KG1 (cell line): ENCODE measurements around the gene JAZF1.
"Not testable (repeated sequence)": the region's sequence is repeated elsewhere in the genome, so short reads cannot be mapped to it uniquely, and the experiment has no call there.

Experiments used
- DNase-seq: peaks from one replicate; lab custom pipeline; 2025; lab: John Stamatoyannopoulos, UW

The JAZF1 gene

DNA sequence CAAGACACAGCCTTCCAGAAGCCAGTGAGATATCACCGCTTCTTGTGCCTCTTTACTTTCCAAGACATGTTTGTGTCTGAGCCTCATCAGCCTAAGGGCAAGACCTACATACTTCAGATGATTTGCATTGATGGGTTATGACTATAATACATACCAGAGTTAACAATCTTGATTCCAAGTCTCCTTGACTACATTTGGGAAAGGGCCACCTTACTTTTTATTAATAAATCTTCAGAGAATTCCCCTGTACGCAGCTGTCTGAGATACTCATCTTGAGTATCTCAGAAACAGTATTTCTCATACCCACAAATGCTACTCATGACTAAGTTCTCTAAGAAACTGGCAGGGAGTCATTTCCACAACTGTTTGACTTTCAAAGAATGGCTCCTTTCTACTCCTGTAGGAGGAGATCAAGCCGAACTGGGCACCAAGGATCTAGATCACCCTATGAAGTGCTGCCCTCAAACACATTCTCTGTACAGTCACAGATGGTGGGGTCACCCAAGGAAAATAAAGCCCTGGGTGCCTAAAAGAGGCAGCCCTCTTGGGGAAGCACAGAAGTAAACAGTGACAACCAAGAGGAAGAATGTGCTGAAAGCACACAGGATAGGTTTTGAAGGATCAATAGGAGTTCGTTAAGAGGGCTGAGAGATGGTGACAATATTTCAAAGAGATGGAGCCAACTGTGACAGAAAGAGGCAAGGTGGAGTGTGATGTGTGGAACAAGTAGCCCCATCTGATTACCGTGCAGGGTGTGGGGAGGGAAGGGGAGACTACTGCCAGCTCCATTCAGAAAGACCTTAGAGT lies 138.9 kb downstream of the JAZF1 start:
- DNase-seq = no peak

DNA sequence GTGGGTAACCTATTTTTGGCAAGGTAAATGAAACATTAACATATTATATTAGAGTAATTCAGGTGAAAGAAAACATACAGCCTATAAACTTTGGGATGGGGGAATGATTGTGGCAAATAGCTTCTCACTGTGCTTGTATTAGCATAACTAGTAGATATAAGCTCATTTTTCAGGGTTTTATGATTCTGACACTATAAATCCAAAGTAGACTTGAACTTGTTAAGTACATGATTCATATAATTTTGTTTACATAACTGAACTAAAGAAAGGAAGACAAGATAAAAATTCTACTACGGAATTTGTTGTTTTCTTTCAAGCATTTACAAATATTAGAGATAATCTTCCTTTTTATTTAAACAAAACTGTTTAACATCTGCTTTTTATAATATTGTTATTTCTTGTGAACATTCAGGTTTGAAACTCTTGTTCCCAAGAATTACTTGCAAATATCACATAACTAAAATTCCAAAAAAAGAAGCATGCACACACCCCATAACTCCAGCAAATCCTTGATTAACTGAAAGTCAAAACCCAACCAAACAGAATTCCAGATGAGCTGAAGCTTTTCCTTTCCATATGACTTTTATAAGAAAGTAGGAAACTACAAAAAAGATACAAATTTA lies 142.3 kb downstream of the JAZF1 start:
- no peak for DNase-seq

DNA sequence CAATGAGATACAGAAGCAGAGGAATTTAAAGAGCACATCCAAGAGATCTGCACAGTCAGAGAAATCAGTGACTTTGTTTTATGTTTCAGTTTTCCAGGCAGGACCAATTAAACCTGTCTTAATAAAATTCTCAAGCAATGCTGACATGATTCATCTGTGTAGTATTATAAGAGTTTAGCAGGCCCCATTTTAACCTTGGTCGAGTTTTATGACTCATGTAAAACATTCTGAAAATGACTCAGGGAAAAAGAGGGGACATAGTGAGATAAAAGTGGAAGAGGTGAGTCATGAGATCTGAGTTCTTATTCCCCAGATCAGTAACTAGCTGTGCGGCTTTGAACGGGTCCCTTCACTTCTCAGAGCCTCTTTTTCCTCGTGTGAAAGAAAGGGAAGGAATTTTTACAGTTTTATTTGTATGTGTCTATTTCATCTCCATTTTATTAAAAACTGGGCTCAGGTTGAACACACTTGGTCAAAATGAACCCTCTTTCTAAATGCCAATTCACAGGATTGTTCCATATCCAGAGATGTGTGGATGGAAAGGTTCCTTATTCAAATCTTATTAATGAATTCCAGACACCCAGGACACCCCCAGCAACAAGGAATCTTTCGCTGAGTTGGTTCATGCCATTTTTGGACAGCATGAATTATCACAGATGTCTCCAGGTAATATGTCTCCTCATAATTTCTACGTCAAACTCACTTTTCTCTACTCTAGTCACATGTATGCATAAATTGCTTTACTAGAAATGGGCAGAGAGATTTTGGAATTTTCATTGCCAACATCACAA lies 143.2 kb downstream of the JAZF1 start:
- no peak for DNase-seq

DNA sequence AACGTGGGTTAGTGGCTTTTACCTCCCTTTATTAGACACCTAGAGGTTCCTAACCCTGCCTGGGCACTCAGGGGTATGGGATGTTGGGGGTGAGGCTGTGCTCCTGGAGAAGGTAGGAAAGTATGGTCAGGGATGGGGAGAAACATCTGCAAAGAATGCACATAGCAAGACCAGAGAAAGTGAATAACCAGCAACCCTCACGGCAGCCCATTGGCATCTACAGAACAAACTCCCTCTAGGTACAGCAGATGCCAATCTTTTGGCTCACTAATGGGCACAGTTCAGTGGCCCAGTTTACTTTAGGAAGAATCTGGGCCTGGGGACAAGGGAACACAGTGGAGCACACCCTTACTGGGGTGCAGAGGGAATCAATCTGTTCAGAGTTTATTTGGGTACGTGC lies 143.9 kb downstream of the JAZF1 start:
- no peak for DNase-seq

DNA sequence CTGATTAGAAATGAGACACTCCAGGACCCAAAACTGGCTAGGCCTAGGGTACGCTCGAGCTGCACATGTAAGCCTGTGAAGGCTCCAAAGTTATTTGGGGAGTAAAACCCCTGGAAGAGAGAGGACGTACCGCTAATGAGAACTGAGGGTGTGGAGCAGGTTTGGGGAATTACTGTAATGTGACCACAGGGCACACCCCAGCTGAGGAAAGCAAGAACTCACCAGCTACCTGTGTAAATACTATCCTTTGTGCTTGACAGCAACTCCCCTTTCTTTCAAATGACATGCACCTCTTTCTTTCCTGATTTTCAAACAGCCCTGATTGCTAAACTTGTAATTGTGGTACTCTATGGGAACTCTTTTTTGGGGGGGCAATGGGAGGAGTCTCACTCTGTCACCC lies 147.2 kb downstream of the JAZF1 start:
- no peak for DNase-seq

DNA sequence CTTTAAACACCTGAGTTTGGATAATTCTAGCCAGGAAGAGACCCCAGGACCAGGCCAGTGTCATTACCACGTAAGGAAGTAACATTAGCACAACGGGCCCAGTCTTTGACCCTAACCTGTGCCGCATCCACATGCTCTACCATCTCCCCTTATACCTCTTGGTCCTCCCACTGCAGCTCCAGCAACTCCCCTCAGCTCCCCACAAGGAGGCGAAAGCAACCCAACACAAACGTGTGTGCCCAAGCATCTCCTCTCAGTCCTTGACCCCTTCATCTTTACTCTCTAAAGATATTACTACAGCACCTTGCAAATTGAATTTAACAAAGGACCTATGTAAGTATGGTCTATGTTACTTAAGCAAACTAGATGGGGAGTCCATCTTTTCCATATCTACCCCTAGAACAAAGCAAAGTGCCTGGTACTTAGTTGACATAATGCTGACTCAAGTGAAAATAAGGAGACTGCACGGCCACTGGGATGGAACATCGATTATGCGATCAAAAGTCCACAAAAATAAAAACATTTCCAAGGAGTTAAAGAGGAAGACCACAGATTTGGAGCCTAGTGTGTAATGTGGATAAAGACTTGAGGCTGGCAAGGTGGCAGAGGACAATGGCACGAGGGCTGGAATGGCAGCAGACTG lies 147.7 kb downstream of the JAZF1 start:
- no peak for DNase-seq

DNA sequence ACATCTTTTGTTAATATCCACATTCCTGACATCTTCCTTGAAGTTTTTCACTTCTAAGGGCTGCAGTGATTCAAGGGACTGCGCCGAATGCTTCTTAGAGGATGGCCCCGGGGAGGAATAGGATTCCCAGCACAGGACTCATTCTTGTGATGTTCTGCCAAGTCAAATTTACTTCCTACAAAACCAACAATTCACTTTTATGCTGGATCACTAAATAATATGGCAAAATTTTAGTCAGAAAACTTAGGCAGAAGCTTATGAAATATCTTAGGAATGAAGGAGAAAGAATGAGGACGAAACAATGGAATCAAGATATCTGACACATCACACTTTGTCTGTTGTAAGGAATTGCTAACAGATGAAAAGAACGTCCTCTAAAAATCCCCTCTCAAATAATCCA lies 151.5 kb downstream of the JAZF1 start:
- no peak for DNase-seq

DNA sequence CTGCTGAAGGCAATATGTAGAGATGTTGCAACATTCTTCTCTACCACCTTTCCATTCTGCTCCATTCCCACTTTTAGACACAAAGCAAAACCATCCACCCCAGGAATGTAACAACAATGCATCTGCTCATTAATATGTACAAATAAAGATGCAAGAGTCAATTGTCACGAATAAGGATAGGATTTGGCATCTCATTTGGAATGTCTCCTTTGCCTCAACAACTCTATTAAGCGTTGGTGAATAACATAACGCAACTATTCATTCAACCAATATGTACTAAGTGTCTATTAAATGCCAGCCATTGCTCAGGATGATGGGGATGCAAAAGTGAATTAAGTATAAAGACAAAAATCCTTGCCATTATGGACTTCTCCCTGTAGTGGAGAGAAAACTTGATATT lies 152.1 kb downstream of the JAZF1 start:
- DNase-seq = no peak

DNA sequence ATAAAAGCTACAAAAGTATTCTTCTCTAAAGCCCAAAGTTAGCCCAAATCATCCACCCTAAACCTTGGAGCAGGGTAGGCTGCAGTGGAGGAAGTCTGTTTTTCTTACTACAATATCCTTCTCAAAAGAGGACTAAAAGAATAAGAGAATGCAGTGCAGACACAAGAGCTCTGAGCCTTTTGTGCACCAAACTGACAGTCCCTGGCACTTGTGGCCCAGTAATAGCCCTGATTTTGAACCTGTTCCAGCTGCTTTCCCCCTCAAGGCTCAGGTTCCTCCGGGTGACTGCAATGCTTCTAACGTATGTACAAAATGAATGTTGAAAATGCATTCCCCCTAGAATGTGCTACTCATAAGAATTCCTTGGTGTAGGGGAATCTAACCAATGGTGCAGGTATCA lies 154.4 kb downstream of the JAZF1 start:
- no peak for DNase-seq

DNA sequence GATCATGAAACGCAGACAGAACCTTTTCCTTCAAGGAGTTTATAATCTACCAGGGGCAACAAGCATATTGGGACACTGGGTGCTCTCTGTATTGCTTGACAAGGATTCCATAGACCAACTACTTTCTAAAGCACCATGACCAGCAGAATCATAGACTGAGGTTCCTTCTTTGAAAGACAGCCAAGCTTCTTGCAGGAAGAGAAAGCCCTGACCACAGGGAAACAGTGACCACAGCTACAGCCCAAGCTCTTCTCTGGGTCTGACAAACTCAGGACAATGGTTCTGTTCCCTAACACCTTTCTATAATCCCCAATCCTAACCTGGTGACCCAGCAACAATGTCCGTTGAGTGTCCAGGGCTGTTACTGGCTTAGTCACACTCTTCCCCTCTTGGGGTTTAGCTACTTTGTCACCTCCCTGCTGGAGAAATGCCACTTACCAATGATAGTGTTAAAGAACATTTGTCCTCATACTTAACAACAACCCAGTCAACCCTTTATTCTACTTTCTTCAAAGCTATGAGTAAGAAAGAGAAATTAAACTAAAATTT lies 155.7 kb downstream of the JAZF1 start:
- DNase-seq = no peak

DNA sequence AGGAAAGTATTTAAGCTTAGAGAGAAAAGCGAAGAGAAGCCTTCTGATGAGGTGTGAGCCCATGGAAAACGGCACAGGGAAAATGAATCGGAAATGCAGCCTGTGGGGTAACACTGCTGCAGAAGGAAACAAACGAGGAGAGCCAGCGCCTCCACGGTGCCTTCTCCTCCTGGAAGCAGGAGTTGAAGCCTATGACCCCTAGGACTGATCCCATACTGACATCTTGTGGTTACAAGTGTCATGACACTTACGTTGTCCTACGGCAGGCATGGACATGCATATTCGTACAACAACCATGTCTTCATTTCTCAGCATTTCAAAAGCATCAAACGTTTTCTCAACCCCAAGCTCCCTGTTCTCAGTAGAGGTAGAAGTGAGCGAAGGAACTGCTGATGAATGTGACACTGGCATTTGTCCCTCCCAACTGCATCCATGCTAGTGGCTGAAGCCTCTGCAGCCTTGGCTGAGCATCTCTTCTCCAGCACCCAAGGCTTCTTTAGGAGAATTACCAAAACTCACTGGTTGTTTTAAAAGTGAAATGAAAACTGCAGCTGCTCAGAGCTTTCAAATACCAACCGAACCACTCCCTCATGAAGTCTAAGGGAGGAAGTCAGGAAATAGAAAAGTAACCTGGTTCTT lies 160.2 kb downstream of the JAZF1 start:
- DNase-seq = peak; percentile 26

DNA sequence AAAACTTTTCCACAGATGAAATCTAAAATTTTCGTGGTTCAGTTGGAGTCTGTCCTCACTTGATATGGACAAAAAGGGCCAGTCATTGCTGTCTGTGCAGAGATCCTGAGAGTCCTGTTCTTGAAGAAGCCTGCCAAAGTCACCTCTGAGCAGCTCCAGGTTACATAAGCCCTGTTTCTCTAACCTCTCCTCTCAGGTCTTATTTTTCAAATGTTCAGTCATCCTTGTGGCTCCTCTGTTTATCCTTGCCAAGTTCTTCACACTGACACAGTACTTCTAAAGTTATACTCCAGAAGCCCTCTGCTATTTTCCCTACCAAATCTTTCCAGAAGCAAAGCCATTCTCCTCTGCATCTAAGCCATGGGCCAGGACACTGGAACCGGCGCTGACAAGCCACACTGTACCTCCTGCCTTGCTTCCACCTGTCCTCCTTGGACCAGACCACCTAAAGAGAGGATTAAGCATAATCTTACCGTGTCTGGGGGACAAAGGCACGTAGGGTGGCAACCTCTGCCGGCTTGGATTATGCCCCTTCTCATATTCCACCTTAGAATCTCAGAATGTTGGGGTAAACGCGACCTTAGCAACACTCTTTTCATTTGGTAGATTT lies 161.6 kb downstream of the JAZF1 start:
- no peak for DNase-seq

DNA sequence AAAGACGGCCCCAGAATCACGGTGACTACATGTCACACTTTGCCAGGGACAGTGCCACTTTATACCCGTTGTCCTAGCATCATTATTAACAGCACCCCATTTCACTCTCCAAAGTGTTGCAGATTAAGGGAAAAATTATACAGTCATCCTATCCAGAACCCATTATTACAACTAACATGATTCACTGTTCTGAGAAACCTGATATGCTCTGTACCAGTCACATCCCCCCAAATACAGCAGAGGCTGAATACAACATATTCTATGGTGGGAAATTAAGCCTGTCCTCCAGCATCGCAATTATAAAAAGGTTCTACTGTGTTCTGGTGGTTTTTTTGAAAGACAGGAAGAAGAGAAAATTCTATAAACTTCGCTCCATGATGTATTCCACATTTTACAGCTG lies 162.1 kb downstream of the JAZF1 start:
- no peak for DNase-seq

DNA sequence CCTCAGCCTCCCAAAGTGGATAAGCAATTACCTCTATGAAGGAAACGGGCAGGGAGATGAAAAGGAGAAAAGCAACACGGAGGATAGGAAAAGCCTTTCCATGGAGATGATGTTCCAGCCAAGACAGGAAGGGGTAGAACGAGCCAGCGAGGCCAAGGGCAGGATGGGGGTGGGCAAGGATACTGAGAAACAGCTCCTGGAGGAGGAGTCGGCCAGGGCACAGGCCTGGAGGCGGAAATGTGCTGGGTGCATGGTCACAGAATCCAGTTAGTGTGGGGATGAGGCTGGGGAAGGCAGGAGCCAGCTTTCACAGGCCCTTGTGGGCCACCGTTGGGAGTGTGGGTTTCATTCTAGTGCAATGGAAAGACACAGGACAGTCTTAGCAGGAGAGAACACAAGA lies 162.6 kb downstream of the JAZF1 start:
- DNase-seq = no peak

DNA sequence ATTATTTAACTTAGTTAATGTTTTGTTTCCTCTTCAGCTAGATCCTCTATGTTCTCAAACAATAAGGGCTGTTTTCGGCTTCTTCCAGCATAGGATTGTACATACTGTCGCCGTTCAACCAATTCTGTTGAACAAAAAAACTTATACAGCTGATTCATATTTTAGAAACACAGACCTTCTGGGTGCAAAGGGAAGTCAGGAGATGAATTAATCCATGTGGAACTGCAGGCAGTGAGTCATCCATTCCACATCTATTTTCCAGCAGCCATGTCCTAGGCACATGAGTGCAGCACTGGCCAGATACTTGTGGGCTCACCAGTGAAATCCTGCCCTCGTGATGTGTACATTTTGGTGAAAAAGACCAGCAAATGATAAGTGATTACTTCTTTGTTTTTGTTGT lies 163.2 kb downstream of the JAZF1 start:
- no peak for DNase-seq

DNA sequence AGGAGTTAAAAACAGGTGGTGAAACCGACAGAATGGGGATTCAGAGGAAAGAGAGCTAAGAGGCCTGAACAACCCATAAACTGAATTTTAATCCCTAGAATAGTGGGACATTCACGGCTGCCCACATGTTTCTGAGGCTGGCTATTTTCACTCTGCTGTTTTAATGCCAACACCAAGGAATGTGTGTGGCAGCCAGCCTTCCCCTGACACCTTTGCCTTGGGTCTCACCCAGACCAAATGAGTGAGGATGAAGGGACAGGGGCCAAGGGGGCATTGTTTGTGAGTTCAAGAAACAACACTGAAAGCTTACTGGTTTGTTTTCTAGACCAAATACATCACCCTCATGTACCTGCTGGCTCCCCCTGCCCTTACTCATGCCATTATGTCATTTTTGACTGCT lies 164.3 kb downstream of the JAZF1 start:
- no peak for DNase-seq

DNA sequence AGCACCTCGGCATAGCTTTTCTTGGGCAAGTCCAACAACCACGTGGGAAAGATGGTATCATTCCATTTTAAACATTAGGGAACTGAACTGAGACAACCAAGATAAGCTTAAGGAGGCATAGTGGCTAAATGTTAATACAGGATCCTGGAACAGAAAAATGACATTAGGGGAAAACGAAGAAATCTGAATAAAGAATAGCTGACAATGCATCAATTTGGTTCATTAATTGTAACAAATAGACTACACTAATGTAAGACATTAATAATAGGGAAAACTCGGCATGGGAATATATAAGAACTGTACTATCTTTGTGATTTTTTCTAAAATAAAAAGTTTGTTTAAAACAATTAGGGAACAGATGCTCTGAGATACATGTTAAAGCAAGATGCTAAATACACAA lies 165.4 kb downstream of the JAZF1 start:
- DNase-seq = no peak

DNA sequence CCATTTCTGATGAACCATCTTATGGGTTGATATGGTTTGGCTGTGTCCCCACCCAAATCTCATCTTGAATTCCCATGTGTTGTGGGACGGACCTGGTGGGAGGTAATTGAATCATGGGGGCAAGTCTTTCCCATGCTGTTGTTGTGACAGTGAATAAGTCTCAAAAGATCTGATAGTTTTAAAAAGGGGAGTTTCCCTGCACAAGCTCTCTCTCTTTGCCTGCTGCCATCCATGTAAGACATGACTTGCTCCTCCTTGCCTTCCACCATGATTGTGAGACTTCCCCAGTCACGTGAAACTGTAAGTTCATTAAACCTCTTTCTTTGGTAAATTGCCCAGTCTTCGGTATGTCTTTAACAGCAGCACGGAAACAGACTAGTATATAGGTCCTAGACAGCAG lies 166.3 kb downstream of the JAZF1 start:
- DNase-seq = not testable (repeated sequence)

DNA sequence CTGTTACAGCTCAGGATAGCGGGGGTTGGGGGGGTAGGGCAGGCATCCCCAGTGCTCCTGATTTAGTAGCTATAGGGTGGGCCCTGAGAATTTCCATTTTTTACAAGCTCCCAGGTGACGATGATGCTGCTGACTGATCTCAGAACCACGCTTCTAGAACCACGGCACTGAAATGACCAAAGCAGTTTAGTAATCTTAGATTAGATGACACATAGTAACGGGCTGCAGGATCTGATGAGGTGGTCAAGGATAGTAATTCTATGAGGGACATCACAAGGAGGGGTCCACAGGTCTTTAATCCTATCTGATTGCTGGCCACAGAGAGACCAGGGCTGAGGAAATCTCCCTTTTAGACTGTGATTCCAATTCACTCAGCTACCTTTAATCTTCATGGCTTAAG lies 167.2 kb downstream of the JAZF1 start:
- DNase-seq = no peak

DNA sequence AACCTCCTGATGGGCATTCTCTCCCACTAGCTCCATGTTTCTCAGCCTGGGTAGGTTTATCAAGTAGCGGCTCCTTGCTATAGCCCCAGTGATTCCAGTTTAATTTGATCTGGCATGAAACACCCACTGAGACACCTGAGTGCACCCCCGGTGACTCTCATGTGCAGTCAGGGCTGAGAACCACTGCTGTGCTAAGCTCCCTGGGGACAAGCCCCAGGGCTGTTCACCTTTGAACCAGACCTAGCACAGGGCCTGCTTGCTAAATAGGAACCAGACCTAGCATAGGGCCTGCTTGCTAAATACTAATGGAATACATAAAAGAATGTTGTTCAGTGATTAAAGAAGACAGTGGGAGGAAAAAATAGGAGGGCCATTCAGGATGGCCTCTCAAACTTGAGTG lies 167.6 kb downstream of the JAZF1 start:
- DNase-seq = no peak

DNA sequence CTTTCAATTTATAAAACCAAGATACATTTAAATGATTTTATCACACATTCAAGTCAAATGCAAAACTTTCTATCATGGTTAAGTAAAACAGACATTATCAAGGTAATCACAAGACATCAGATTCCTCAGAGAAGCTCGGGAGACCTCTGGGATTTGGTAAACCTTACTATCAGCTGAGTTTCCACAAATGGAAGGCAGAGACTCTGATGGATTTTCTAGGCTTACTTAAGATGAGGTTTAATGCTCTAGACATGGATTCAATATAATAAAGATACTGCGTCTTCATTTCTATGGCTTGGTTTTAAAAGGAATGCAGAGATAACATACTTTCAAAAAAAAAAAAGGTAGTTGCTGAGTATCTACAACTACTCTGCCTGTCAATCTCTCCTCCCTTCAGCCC lies 171.7 kb downstream of the JAZF1 start:
- DNase-seq = no peak
